WI38 (cell line): ENCODE results near the gene CHD9NB.
"Not testable (repeated sequence)": the region's sequence is repeated elsewhere in the genome, so short reads cannot be mapped to it uniquely, and the experiment has no call there.

ENCODE experiments used
- H3K4me3 ChIP-seq: 2 replicates; pipeline ENCODE4 v1.5.1; 2011; ENCODE audit warnings: low read depth, mild to moderate bottlenecking, control low read depth, low read length
- CTCF ChIP-seq: IDR thresholded peaks from 2 replicates; pipeline ENCODE4 v1.5.1; 2012; ENCODE audit warnings: low read depth, mild to moderate bottlenecking, control low read depth, low read length

CHD9NB gene

GRCh38 chr16:53043986-53044601 is 8.6 kb downstream of the CHD9NB start:
- no peak for TF ChIP-seq CTCF

GRCh38 chr16:53043428-53043831 is 9.3 kb downstream of the CHD9NB start:
- no peak for TF ChIP-seq CTCF
- H3K4me3 ChIP-seq: no peak overlapping the region

More at GRCh38 chr16:53043986-53044601, 8.6 kb downstream of the CHD9NB start:
- no peak overlapping the region for H3K4me3 ChIP-seq

GRCh38 chr16:53042235-53042701 is 10.4 kb downstream of the CHD9NB start:
- H3K4me3 ChIP-seq: no peak overlapping the region
- TF ChIP-seq CTCF: no peak

- TF ChIP-seq CTCF: no peak
- H3K4me3 ChIP-seq: no peak overlapping the region
Measured at GRCh38 chr16:53041320-53042051, 11.2 kb downstream of the CHD9NB start.

GRCh38 chr16:53040788-53041187 is 11.9 kb downstream of the CHD9NB start:
- H3K4me3 ChIP-seq: no peak overlapping the region

GRCh38 chr16:53036711-53037110 is 16.0 kb downstream of the CHD9NB start:
- not testable (repeated sequence) for H3K4me3 ChIP-seq

More at GRCh38 chr16:53040788-53041187, 11.9 kb downstream of the CHD9NB start:
- no peak for TF ChIP-seq CTCF

GRCh38 chr16:53036066-53036465 is 16.6 kb downstream of the CHD9NB start:
- no peak for TF ChIP-seq CTCF
- H3K4me3 ChIP-seq: no peak overlapping the region
